Astrocyte (in vitro differentiated cells and primary cell): ENCODE data around the gene NHERF2.

Experiments used
- CTCF ChIP-seq: IDR thresholded peaks from 2 replicates; pipeline ENCODE4 v1.5.1; 2011; ENCODE audit warnings: low read depth, mild to moderate bottlenecking, inconsistent platforms, low read length, moderate library complexity; ENCODE audit not compliant: insufficient read depth
- EZH2 ChIP-seq: IDR thresholded peaks from 2 replicates; pipeline ENCODE4 v1.6.1; 2012; ENCODE audit warnings: mild to moderate bottlenecking, low read length, inconsistent platforms; ENCODE audit not compliant: insufficient read depth

DNA sequence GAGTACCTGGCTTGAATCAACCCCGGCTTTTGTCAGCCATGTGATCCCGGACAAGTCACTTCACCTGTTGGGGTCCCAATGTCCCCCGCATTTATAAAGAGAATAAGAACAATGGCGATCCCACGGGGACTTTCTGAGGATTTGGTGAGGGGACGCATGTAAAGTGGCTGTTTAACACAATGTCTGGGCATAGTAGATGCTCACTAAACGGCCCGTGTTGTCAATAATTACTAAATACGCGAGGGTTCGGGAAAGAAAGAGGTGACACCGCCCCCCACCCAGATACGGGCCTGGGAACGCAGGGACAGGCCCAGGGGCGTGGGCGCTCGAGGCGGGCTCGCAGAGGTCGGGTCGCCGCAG lies 35.1 kb upstream of the NHERF2 start:
- TF ChIP-seq CTCF (no peak), EZH2 (no peak)
